ENCODE measurements around the gene CEACAM6.
"Not testable (repeated sequence)": the region's sequence is repeated elsewhere in the genome, so short reads cannot be mapped to it uniquely, and the experiment has no call there.

CEACAM6 gene

DNA sequence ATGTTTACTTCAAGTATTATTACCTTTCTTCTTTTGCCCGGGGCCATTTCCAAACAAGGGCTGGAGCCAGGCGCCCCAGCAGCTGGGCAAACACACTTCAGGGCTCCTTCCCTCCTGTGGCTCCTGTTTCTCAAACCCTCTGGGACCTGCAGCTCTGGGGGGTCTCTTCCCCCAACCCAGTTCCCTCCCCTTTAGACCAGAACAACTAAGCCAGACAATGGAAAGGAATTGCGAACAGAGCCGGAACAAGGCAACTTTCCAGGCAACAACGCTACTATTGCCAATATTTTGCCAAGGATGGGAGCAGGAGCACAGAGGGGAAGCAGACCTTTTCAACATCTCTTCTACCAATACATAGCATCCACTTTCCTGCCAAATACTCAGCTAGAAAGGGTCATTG lies 33.7 kb downstream of the CEACAM6 start:
- DNase-seq; in situ Hi-C loops (cut with MboI; ENCODE audit: low pct_unique_long_range_greater_than_20kb, low sequenced_read_pairs): not testable (repeated sequence)

DNA sequence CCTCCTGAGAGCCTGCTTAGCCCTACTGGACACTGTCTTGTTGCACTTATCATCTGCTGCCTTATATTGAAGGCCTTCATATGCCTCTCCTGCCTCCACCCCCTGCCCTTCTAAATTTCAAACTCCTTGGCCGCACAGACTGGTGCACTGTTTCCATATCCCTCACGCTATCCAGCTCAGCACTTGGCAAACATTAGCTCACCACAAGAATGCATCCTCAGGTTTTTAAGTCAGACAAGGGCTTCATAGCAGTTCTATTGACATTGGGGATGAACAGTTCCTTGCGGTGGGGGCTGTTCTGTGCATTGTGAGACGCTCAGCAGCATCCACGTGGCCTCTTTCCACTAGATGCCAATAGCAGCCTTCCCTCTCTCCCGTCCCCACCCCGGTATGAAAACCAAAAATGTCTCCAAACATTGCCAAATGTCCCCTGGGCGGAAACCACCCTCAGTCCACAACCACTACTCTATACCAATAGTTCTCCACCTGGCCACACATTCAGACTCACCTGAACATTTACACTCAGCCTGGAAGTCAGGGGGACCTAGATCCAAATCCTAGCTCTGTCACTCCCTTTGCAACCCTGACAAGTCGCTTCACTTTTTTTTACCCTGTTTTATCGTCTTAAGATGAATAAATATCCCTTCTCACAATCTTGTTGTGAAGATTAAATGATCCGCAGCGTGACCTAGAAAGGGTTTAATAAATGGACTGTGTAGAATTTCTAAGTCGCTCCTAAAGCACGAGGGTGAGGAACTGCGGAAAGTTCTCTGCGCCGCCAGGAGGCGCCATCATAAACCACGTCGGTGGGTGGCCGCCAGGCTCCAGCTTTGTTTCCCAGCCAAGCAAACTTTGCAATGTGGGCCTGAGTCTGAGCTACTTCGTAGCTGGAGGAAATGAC lies 37.4 kb downstream of the CEACAM6 start:
- in situ Hi-C loops (cut with MboI; ENCODE audit: low pct_unique_long_range_greater_than_20kb, low sequenced_read_pairs), result no loop called here
- DNase-seq, result peak; percentile 64

DNA sequence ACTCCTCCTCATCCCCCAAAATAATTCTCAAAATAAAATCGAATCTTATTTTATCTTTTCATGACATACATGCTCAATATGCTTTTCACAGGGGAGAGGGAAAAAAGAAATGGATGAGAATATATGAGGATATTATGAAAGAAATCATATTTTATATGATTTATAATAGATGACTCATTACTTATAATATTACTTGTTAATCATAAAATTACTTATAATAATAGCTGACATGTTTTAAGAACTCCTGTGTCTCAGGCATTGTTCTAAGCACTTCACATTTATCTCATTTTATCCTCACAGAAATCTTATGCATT lies 38.0 kb downstream of the CEACAM6 start:
- in situ Hi-C loops (cut with MboI; ENCODE audit: low pct_unique_long_range_greater_than_20kb, low sequenced_read_pairs), result no loop called here
- no peak for DNase-seq

DNA sequence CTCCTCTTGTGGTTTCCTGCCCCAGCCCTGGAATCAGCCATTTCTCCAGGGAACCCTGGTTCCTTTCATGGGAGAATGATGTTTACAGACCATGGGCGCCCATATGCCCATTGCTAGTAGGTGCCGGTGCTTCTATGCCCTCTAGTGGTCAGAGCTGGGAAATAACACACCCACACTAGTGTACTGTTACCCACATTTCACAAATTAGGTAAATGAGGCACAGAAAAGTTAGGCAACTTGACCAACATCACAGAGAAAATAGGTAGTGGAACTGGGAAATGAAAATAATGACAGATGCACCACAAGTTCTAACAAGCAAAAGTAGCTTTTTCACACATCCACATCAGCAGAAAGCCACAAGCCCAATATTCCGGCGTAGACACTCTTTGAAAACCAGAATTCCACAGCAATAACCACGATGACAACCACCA lies 39.7 kb downstream of the CEACAM6 start:
- in situ Hi-C loops (cut with MboI; ENCODE audit: low pct_unique_long_range_greater_than_20kb, low sequenced_read_pairs), result no loop called here
- peak; percentile 58 for DNase-seq

DNA sequence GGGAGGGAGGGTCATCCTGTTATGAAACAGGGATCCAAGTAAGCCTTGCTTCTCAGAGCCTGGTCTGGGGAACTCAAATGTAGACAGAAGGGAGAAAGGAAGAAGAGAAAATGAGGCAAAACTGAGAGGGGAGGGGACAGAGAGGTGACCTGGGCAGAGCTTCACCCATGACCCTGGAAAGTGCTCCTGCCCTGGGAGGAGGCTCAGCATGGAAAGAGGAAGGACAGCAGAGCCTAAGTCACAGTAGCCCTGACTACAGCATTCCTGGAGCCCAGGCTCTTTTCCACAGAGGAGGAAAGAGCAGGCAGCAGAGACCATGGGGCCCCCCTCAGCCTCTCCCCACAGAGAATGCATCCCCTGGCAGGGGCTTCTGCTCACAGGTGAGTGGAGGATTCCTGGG lies 41.0 kb downstream of the CEACAM6 start, which contains the start of gene CEACAM3:
Gene CEACAM3, plus strand, starts transcription at position 226 of the 400 bp plus-strand sequence. Its CDS starts 91 bp downstream, at position 317.
- in situ Hi-C loops (cut with MboI; ENCODE audit: low pct_unique_long_range_greater_than_20kb, low sequenced_read_pairs), result no loop called here
- DNase-seq, result no peak

DNA sequence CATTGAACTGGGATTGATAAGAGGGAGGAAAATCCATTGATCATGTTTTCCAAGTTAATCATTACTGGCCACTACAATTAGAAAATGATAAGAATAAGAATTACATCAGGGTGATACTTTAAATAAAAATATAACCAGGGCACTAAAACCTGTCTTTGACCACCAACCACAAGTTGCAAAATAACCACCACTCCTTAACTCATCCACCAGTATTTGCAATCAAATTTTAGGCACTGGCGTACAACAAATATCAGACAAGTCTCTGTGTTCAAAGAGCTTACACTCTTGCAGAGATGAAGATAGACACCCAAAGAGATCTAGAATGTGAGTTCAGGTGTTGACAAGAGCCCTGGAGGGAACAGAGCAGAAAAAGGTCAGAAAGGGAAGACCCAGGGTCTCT lies 41.6 kb downstream of the CEACAM6 start:
- in situ Hi-C loops (cut with MboI; ENCODE audit: low pct_unique_long_range_greater_than_20kb, low sequenced_read_pairs), result no loop called here

DNA sequence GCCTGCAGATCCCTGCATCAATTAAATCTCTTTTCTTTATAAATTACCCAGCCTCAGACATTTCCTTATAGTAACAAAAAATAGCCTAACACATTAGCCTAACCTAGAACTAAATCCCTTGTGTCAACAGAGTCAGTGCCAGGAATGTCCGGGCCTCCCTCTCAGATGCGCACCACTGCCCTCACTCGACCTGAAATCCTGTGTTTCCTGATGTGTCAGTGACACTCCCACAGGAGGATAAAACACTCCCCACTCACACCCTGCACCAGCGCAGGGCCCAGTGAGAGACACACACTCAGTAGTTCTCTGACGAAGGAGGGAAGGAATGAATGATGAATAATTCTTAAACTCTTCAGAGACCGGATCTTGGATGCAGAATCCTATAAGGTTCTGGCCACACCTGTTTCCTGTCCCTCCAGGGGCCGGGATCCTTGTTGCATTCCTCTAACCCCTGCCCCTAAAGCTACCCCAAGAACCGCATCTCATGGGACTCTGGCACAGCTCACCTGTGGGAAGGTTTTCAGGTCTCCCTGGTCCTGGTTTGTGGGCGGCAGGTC lies 44.2 kb downstream of the CEACAM6 start:
- in situ Hi-C loops (cut with MboI; ENCODE audit: low pct_unique_long_range_greater_than_20kb, low sequenced_read_pairs), result no loop called here

More for the DNA sequence above, 41.6 kb downstream of the CEACAM6 start:
- no peak for DNase-seq

DNA sequence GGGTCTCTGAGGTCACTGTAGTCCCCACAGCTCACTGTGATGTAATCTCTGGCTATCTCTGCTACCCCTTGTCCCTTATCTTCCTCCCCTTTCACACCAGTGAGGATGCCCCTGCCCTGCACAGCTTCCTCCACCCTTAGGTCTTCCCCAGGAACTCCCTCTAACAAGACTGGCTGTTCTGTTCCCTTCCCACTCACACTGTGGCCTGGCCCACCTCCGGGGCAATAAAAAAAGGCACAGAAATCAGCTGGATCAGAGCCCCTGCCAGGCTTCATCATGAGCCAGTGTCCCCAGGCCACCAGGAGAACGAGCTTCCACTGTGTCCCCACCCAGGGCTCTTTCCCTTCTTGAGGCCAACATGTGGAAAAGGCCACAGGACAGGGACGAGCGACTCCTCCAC lies 45.7 kb downstream of the CEACAM6 start:
- in situ Hi-C loops (cut with MboI; ENCODE audit: low pct_unique_long_range_greater_than_20kb, low sequenced_read_pairs), result no loop called here
- DNase-seq, result no peak

More for the DNA sequence above, 44.2 kb downstream of the CEACAM6 start:
- no peak for DNase-seq

DNA sequence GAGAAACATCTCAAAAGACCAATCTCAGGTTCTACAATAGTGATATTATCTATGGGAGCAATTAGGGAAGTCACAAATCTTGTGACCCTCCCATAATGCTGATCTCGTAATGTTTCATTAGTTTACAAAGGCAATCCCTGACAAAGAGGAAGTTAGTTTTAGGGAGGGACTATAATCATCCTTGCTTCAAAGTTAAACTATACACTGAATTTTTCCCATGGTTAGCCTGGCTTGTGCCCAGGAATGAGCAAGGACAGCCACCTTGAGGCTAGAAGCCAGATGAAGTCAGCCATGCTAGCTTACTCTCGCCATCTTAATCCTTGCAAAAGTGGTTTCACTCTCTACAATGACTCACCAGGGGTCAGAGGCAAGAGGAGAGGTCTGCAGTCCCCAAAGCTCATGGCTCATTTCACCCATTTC lies 46.5 kb downstream of the CEACAM6 start:
- in situ Hi-C loops (cut with MboI; ENCODE audit: low pct_unique_long_range_greater_than_20kb, low sequenced_read_pairs), result no loop called here
- peak; percentile 71 for DNase-seq

DNA sequence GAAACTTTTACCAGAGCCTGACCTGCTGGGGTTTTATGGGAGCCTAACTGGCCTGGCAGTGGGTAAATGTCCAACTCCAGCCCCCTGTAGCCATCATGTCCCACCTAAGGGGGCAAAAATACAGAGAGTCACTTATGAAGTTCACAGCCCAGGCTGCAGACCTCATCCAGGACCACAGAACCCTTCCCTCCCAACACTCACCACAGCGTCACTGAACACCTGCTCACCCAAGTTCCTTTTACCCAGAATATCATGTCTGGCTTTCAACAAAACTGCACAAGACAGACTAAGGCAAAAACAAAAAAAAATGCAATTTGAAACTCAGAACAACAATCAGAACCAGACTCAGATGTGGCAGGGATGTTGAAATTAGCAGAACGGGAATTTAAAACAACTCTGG lies 47.4 kb downstream of the CEACAM6 start:
- DNase-seq, result no peak
- in situ Hi-C loops (cut with MboI; ENCODE audit: low pct_unique_long_range_greater_than_20kb, low sequenced_read_pairs), result no loop called here

DNA sequence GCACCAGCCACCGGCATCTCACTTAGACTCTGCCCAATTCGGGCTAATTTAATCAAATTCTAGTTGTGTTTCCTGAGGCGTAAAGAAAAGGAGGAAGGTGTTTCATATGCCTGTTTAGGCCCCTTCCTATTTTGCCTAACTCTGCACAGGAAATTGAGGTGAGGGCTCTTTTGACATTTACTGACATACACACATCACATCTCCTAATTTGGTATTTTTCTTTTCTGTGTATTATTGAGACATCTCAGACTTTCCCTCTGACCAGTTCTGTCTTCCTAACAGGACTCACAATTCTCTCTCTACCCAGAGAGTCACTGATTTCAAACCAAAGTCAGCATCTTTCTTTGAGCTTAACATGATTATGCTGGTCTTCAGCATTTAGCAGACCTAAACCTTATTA lies 49.0 kb downstream of the CEACAM6 start:
- no peak for DNase-seq
- in situ Hi-C loops (cut with MboI; ENCODE audit: low pct_unique_long_range_greater_than_20kb, low sequenced_read_pairs), result no loop called here

DNA sequence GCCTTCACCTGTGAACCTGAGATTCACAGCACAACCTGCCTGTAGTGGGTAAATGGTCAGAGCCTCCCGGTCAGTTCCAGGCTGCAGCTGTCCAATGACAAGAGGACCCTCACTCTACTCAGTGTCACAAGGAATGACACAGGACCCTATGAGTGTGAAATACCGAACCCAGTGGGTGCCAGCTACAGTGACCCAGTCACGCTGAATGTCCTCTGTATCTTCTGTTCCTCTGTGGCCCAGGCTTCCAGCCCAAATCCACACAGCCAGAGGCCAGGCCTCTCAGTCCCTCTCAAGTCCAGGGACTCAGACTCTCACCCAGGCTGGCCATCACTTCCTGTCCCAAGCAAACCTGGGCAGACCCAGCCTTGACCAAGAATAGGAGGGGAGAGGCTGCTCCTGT lies 51.8 kb downstream of the CEACAM6 start:
- no peak for DNase-seq
- in situ Hi-C loops (cut with MboI; ENCODE audit: low pct_unique_long_range_greater_than_20kb, low sequenced_read_pairs), result no loop called here

DNA sequence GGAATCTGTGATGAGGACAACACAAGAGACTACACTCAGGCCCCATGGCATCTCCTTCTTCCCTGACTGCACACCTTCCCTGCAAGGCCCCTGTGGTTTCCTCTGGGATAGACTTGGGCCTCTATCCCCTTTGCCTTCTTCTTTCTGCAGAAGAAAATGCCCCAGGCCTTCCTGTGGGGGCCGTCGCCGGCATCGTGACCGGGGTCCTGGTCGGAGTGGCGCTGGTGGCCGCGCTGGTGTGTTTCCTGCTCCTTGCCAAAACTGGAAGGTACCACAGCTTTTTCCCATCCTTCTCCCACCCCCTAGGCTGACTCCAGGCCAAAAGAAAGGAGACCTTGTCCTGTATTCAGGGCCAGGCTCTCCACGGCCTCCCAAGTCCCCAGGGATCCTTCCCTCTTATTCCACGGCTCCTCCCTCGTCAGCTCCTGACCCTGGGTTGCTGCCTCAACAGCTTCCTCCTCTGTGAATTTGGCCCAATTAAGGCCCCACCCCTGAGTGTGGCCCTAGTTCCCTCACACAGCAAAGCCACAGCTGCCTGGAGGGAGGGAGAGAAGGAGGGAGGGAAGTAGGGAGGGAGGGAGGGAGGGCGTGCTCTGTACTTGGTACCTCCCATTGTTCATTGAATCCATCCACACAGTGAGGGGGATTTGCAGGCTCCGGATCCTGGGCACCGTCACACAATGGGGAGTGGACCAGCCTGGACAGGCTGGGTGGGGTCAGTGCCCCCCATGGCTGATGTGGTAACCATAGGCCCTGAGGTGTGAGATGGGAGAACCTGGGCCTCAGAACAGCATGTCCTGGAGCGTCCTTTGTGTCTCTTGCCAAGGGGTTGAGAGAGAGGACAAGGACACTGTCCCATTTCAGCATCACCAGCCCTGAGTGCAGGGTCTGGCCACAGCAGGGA lies 53.6 kb downstream of the CEACAM6 start:
- DNase-seq, result peak; percentile 63
- in situ Hi-C loops (cut with MboI; ENCODE audit: low pct_unique_long_range_greater_than_20kb, low sequenced_read_pairs), result no loop called here

DNA sequence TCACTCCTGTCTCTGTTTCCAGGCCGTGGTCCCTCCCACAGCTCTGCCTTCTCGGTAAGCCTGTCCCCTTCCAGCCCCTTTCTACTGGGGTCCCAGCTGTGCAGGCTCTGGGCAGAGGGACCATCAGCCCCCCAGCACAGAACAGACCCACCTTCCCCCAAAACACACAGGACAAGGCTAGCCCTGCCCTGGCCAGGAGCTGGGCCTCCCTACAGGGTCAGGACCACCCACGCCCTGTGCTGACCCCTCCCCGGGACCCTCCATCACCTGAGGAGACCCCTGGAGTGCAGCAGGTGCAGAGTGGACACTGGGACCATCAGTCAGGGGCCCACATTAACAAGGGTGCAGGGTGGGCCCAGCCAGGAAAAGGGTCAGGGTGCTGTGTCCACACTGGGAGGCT lies 55.0 kb downstream of the CEACAM6 start:
- in situ Hi-C loops (cut with MboI; ENCODE audit: low pct_unique_long_range_greater_than_20kb, low sequenced_read_pairs), result no loop called here
- no peak for DNase-seq

DNA sequence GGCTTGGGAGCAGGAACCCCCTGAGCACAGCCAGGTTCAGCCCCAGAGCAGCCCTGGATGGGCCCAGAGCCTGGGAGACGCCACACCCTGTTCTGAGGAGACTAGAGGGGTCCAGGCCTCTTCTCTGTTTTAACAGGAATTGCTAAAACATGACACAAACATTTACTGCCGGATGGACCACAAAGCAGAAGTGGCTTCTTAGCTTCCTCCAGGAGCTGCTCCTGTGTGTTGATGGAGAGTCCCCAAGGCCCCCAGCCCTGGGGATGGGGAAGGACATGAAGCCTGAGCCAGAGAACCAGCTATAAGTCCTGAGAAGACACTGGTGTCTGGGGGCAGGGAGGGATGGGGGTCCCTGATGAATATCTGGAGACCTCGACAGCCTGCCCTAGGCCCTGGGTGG lies 55.7 kb downstream of the CEACAM6 start:
- peak; percentile 83 for DNase-seq
- in situ Hi-C loops (cut with MboI; ENCODE audit: low pct_unique_long_range_greater_than_20kb, low sequenced_read_pairs), result no loop called here

DNA sequence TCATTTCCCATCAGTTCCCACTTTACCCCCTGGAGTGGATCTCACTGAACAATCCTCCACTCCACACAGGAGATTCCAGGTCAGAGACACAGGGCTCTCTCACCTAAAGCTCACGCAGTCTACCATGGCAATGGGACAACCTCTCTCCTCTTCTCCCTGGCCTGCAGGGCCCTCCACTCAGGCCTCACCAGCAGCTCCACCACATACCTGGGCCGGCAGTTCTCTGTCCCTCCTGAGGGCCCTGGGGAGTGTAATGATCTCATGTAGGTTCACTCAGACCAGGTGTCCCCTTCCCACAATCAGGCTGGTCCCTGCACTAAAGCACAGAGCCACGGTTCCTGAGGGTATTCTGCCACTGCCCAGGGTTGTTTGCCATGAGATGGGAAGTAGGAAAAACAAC lies 56.7 kb downstream of the CEACAM6 start:
- in situ Hi-C loops (cut with MboI; ENCODE audit: low pct_unique_long_range_greater_than_20kb, low sequenced_read_pairs), result no loop called here
- no peak for DNase-seq

DNA sequence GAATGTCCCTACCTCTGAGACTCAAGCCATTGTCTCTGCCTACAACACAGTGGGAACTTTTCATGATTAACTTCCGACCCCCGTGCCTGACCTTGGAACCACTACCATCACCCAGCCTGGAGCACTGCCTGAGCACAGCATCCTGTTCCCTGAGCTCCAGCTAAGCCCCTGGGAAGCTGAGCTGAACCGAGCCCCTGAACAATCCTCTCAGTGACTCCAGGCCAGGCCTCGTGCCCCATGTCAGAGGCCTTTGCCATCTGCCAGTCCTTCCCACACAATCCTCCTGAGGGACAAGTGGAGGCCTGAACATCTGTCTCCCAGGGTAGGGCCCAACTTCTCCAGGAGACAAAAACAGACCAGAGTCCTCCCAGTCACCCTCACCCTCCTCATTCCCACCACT lies 58.6 kb downstream of the CEACAM6 start:
- in situ Hi-C loops (cut with MboI; ENCODE audit: low pct_unique_long_range_greater_than_20kb, low sequenced_read_pairs), result no loop called here
- no peak for DNase-seq

DNA sequence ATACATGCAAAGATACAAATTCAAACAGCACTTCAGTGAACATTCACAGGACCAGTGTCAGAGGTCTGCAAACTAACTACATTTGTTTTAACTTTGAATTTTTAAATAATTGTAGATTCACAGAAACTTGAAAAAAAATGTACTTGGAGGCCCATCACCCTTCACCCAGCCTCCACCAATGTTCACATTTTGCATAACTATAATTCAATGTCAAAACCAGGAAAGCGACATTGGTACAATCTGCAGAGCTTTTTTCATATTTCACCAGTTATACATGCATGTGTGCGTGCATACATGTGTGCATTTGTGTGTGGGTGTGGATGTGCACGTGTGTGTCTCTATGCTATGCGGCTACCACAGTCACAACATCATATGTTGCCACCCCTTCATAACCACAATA lies 60.0 kb downstream of the CEACAM6 start:
- in situ Hi-C loops (cut with MboI; ENCODE audit: low pct_unique_long_range_greater_than_20kb, low sequenced_read_pairs), result no loop called here
- no peak for DNase-seq

DNA sequence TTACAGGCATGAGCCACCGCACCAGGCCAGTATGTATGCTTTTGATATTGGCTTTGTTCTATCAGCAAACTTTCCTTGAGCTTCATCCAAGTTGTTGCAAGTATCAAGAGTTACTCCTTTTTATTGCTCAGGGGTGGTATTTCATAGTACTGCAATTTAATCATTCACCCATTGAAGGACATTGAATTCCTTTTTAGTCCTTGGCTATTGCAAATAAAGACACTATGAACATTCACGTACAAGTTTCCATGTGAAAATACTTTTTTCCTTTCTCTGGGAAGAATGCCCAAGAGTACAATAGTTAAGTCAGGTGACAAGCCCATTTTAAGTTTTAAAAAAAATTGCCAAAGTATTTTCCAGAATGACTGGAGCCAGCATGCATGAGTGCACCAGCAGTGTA lies 61.4 kb downstream of the CEACAM6 start:
- in situ Hi-C loops (cut with MboI; ENCODE audit: low pct_unique_long_range_greater_than_20kb, low sequenced_read_pairs), result no loop called here
- no peak for DNase-seq

Measured in KBM-7 (cell line).